HepG2 (cell line): ENCODE measurements around the gene PRDX2. TPM values are rescaled to one million over a fixed set of nuclear protein-coding genes. Genes with fewer than 3 reads are reported as not detected.

Experiments used
- AGO1 ChIP-seq: fragments of 200-400 bp; formaldehyde crosslinking; IDR thresholded peaks from 2 replicates; pipeline ENCODE4 v1.6.1; 2017; ENCODE audit warnings: mild to moderate bottlenecking, low read depth, low read length, moderate library complexity; ENCODE audit not compliant: poor library complexity, severe bottlenecking
- DBP ChIP-seq: sonication (generic); formaldehyde crosslinking; IDR thresholded peaks from 2 replicates; pipeline ENCODE4 v1.4.0; 2020; ENCODE audit warnings: missing genetic modification reagents; ENCODE audit errors: not compliant biosample characterization
- E2F1 ChIP-seq: sonication (generic); formaldehyde crosslinking; IDR thresholded peaks from 2 replicates; pipeline ENCODE4 v1.5.0; 2020; ENCODE audit warnings: missing genetic modification reagents
- EEA1 ChIP-seq: sonication (generic); formaldehyde crosslinking; IDR thresholded peaks from 2 replicates; pipeline ENCODE4 v1.5.1; 2020; ENCODE audit warnings: mild to moderate bottlenecking, missing genetic modification reagents, borderline replicate concordance
- GATAD1 ChIP-seq: IDR thresholded peaks from 2 replicates; pipeline ENCODE4 v1.6.1; 2016; ENCODE audit warnings: missing genetic modification reagents, missing compliant biosample characterization
- HIC2 ChIP-seq: sonication (generic); formaldehyde crosslinking; IDR thresholded peaks from 2 replicates; pipeline ENCODE4 v1.9.0; 2022; ENCODE audit warnings: low read depth, missing genetic modification reagents
- HOXA3 ChIP-seq: sonication (generic); formaldehyde crosslinking; IDR thresholded peaks from 2 replicates; pipeline ENCODE4 v1.5.0; 2020; ENCODE audit warnings: missing genetic modification reagents
- IRX3 ChIP-seq: sonication (generic); formaldehyde crosslinking; IDR thresholded peaks from 2 replicates; pipeline ENCODE4 v1.8.1; 2023; ENCODE audit warnings: mild to moderate bottlenecking, low read depth, missing genetic modification reagents, borderline replicate concordance
- JUND ChIP-seq: sonication (generic); formaldehyde crosslinking; IDR thresholded peaks from 2 replicates; pipeline ENCODE4 v1.8.0; 2022; ENCODE audit warnings: mild to moderate bottlenecking, missing genetic modification reagents
- MTF2 ChIP-seq: sonication (generic); formaldehyde crosslinking; IDR thresholded peaks from 2 replicates; pipeline ENCODE4 v1.5.0; 2020; ENCODE audit warnings: missing genetic modification reagents, borderline replicate concordance
- NFKB2 ChIP-seq: sonication (generic); formaldehyde crosslinking; IDR thresholded peaks from 2 replicates; pipeline ENCODE4 v1.4.0; 2020; ENCODE audit warnings: missing genetic modification reagents, borderline replicate concordance
- NFRKB ChIP-seq: fragments of 450-650 bp; IDR thresholded peaks from 2 replicates; pipeline ENCODE4 v1.6.1; 2017
- NR2F2 ChIP-seq: IDR thresholded peaks from 2 replicates; pipeline ENCODE4 v1.6.1; 2012; ENCODE audit warnings: low read depth, inconsistent platforms, borderline replicate concordance
- YEATS4 ChIP-seq: sonication (generic); formaldehyde crosslinking; IDR thresholded peaks from 2 replicates; pipeline ENCODE4 v1.4.0; 2020; ENCODE audit warnings: missing genetic modification reagents, borderline replicate concordance
- ZBTB42 ChIP-seq: sonication (generic); formaldehyde crosslinking; IDR thresholded peaks from 2 replicates; pipeline ENCODE4 v1.5.0; 2020; ENCODE audit warnings: mild to moderate bottlenecking, missing genetic modification reagents
- ZNF329 ChIP-seq: sonication (generic); formaldehyde crosslinking; IDR thresholded peaks from 2 replicates; pipeline ENCODE4 v1.9.0; 2021; ENCODE audit warnings: low read depth, mild to moderate bottlenecking, missing genetic modification reagents
- ZNF775 ChIP-seq: sonication (generic); formaldehyde crosslinking; IDR thresholded peaks from 2 replicates; pipeline ENCODE4 v1.4.0; 2020; ENCODE audit warnings: missing genetic modification reagents, mild to moderate bottlenecking, moderate library complexity, borderline replicate concordance
- ZNF781 ChIP-seq: sonication (generic); formaldehyde crosslinking; IDR thresholded peaks from 2 replicates; pipeline ENCODE4 v1.5.1; 2020; ENCODE audit warnings: borderline replicate concordance, mild to moderate bottlenecking, missing genetic modification reagents; ENCODE audit errors: not compliant biosample characterization
- ZSCAN29 ChIP-seq: sonication (generic); formaldehyde crosslinking; conservative IDR thresholded peaks from 2 replicates; pipeline ENCODE4 v1.4.0; 2020; ENCODE audit warnings: mild to moderate bottlenecking, missing genetic modification reagents
- ZXDC ChIP-seq: sonication (generic); formaldehyde crosslinking; IDR thresholded peaks from 2 replicates; pipeline ENCODE4 v1.5.0; 2020; ENCODE audit warnings: mild to moderate bottlenecking, missing genetic modification reagents
- polyA plus RNA-seq, 8 experiments: library from polyadenylated mRNA; depleted of rRNA in 3 of 8; stranded (reverse) in 7 of 8; unstranded in 1 of 8; fragments of >200 nt; fragmentation: Illumina TruSeq in 4 of 8; extraction: Trizol in 4 of 8; gene quantifications; 2 replicates each; pipeline versions ENCODE4 v1.2.1 to v1.2.3, GENCODE V29; 2011 to 2016; ENCODE audit warnings: low read depth in 4 of 8, missing spikeins in 1 of 8, mixed read lengths in 1 of 8; ENCODE audit not compliant: insufficient read depth in 1 of 8
- total RNA-seq, 5 experiments: library from RNA; depleted of rRNA; stranded (reverse); fragments of >200 nt; fragmentation: Illumina TruSeq; extraction: Trizol; gene quantifications; 2 replicates each; pipeline ENCODE4 v1.2.3, GENCODE V29; 2016; ENCODE audit warnings: low read depth in 1 of 5

Gene PRDX2
- total and polyA plus RNA-seq, 2 of the 13 experiments (the other 11 are each of a cell fraction or from before 2014, with no cell fraction given), result 218 to 381 TPM

- TF ChIP-seq EEA1 (peak; percentile 57), ZBTB42 (CRISPR knock-in tag) (0 out of 2 replicates have a peak, but pooled peaks have one; percentile 62), ZSCAN29 (no peak), HIC2 (CRISPR knock-in tag) (no peak; the same call in 1 of the 2 replicates), MTF2 (CRISPR knock-in tag) (no peak), ZNF781 (CRISPR knock-in tag) (no peak), AGO1 (no peak), NFRKB (no peak), YEATS4 (CRISPR knock-in tag) (peak; percentile 38; the same call in 1 of the 2 replicates), GATAD1 (CRISPR knock-in tag) (peak; percentile 75), IRX3 (CRISPR knock-in tag) (0 out of 2 replicates have a peak, but pooled peaks have one; percentile 62), E2F1 (CRISPR knock-in tag) (0 out of 2 replicates have a peak, but pooled peaks have one; percentile 61), ZNF775 (CRISPR knock-in tag) (no peak), NFKB2 (CRISPR knock-in tag) (peak; percentile 32; the same call in 1 of the 2 replicates), ZXDC (CRISPR knock-in tag) (no peak), HOXA3 (peak; percentile 63), DBP (CRISPR knock-in tag) (peak; percentile 31), ZNF329 (CRISPR knock-in tag) (no peak), NR2F2 (no peak; the same call in 1 of the 2 replicates), JUND (no peak)
Observed at GRCh38 chr19:12792051-12792852, 9.3 kb downstream of the PRDX2 start (continued).
